Stimulated activated CD4-positive, alpha-beta T cell treated with anti-CD3 and anti-CD28 coated beads, Interleukin-1b, Interleukin-23, amount 100 ng/mL, for 4 hours (primary cell): ENCODE measurements around the gene CASKIN2.

Source experiments
- DNase-seq, 2 donors: peaks; one replicate each; pipeline ENCODE4 v3.0.0-alpha.2; 2020; ENCODE audit warnings: low read depth in 2 of 2

The CASKIN2 gene

DNA sequence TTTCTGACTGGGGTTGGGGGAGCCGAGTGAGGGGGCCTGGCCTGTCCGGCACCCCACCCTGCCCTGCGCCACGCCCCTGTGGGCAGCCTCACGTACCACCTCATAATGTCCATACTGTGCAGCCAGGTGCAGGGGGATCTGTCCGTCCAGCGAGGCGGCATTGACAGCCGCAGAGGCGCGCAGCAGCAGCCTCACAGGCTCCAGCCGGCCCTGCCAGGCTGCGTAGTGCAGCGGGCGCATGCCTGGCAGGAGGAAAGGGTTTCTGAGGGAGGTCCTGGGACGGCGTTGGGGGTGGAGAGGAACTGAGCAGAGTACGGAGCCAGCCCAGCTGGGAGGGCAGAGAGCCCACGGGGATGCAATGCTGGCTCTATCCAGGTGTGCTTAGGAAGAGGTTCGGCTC, 8.4 kb downstream of the CASKIN2 start:
- DNase-seq: no peak

DNA sequence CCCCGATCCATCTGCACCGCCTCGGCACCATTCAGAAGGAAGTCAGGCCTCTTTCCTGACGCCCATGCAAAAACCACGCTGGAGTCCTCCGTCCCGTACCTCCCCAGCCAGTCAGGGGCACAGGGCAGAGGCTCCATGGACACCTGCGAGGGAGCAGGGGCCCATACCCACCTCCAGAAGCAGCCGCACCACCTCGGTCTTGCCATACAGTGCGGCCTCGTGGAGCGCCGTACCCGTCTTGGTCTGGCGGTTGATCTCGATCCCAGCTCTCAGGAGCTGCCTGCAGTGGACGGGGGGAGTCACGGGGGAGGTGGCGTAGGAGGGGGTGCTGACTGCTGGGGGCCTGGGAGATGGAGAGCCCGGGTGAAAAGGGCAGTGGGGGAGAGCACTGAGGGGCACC, 9.2 kb downstream of the CASKIN2 start:
- DNase-seq: no peak

DNA sequence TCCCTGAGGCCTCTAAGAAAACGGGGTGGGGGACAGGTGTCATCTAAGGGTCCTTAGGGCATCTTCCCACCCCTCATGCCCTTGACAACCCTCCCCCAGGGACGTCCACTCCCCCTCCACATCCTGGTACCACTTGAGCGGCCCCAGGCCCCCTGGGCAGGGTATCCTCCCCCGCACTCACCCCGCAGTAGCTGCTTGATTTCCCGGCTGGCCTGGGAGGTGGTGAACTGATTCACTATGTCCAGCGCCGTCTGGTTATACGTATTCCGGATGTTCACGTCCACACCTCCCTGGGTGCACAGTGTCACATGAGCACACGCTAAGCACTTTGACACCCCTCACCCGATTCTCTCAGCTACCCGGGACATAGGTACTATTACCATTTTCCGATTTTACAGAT, 9.7 kb downstream of the CASKIN2 start:
- DNase-seq: no peak

DNA sequence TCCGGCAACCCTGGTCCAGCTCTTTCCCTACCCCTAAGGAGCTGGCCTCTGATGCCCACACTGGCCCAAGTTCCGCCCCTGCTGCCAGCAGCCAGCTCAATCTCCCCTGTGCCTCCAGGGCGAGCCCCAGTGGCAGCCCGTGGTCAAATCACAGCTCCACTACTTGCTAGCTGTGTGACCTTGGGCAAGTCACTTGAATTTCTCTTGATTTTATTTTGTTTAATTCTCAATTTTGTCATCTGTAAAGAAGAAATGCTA, 10.3 kb downstream of the CASKIN2 start:
- DNase-seq: no peak

DNA sequence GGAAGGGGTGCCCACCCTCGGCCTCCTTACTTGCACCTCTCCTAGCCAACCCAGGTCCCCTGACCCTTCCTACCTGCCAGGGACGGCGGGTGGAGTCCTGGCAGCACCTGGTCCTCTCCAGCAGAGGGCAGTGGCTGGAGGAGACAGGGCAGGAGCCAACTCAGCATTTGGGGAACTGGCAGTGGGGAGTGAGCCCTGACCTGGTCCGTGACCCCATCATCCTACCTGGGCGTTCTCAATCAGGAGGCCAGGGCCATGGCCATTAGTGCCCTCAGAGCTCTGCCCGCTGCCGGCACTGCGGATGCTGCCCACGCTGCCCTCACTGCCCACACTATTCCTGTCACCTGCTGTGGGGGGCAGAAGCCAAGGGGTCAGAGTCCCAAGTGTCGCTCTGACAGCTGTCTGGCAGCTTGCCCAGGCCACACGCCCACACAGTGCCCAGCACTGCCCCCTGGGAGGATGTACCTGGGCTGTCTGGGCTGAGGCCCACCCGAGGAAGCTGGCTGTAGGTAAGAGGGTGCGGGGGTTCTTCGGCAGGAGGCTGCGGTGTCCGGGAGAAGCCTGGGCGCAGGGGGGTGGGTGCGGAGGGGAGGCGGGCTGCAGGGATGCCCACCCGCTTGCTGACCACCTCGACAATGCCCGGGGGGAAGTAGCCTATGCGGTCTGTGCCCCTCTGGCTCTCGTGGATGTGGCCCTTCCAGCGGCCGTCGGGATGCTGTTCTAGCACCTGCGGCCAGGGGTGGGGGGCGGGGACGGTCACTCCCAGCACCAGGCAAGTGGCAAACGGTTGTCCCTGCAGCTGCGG, 10.8 kb downstream of the CASKIN2 start:
- DNase-seq: no peak

DNA sequence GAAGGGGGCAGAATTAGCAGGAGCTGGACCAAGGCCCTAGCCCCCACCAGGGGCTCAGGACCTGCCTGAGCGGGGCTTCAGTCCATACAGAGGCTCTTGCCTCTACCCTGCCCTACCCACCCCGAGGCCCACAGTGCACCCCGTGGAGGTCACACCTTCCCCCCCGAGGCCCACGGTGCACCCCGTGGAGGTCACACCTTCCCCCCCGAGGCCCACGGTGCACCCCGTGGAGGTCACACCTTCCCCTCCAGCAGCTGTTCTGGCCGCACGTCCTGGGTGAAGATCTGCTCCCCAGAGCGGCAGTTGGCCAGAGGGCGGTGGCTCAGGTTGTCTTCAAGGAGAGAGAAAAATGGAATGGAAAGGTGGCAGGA, 11.4 kb downstream of the CASKIN2 start:
- no peak for DNase-seq

DNA sequence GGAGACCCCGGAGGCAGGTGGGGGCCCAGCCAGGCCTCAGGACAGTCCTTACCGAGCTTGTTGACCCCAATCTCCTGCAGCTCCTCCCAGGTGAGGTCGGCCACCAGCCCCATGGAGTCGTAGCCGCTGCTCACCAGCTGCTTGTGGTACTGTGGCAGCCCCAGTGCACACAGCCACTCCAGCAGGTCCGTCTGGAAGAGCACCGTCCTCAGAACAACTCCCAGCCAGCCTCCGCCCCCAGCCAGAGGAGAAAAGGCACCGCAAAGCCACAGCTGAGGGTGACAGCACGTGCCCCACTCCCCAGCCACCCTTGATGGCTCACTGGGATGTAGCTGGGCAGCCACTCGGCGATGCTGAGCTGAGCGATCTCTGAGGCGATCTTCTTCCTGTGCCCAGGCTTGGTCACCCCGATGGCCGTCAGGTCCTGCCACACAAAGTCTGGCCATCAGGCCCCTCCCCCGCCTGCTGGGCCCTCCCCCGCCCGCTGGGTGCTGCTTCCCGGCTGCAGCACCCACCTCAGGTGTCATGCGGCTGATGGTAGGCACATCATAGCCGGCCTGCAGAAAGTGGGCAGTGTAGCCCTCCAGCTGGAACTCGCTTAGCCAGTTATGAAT, 11.9 kb downstream of the CASKIN2 start:
- DNase-seq: no peak

DNA sequence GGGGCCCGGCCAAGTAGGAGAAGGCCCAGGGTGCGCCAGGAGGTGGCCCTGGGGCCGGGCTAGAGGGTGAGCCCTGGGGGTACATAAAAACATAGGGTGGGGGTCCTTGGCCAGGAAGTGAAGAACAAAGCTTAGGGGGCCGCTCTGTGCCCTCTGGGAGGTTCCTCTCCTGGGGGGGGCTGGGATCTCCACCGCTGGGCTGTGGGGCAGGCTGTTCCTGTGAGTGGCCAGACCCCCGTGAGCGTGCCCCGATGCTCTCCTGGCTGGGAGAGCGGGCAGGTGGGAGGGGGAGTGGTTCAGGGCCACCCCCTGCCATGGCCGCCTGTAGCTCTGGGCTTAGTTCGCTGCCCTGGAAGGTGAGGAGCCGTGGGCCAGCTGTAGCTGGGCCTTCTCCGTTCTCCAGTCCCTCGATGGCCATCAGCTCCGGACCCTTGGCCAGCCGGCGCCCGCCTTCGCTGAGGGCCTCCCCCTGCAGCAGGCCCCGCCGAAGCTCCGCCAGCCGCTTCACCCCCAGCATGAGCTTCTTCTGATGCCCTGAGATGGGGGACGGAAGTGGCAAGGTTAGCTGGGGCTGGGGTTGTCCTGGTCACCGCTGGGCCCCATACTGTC, 12.5 kb downstream of the CASKIN2 start:
- no peak for DNase-seq

DNA sequence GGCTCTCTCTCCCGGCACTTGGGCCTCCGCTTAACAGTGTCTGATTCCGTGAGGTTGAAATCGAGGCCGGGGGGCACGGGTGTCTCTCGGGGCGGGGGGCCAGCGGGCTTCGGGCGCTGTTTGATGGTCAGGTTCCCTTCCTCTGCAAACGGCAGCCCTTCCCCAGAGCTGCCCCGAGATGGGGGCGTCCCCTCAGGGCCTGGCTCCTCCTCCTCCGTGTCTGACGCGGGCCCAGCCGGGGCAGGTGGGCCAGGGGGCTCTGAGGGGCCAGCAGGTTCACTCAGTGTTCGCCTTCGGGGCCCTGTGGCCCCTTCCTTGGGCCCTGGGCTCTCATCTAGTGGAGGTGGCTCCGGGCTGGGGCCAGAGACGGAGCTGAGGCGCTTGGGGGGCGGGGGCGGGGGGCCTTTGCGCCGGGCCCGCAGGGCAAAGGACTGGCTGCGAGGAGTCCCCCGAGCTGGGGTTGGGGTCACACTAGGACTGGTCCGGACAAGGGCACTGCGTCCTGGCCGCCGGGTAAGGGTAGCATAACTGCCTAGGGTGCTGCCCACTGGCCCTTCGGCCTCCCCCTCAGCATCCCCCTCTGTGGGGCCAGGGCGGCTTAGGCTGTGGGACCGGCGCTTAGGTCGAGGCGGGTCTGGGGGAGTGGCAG, 13.1 kb downstream of the CASKIN2 start:
- DNase-seq: no peak

DNA sequence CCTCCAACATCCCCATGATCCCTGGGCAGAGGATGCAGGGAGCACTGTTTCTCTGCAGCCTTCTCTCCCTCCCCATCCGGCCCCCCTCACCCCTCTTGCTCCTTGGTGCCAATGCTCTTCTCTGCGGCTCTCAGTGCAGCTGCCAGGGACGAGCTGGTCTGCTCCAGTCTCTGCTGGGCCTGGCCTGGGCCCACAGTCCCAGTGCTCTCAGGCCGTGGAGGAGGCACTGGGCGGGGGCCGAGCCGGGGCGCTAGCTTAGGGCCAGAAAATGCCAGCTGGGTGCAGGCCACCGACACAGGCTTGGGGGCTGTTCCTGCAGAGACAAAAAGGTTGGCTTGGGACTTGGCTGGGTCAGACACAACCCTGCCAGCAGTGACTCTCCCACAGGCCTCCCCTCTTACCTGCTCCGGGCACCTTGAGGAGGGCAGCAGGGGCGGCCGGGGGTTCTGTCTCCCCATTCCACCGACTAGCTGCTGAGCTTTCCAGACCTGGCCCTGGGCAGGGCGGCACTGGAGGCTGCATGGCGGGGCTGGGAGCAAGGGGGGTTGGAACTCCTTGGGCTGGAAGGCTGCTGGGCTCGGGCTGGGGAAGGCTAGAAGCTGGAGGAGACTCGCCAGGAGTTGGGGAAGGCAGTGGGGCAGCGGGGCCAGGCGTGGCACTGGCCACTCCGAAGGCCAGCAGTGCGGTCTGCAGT, 13.8 kb downstream of the CASKIN2 start:
- no peak for DNase-seq

DNA sequence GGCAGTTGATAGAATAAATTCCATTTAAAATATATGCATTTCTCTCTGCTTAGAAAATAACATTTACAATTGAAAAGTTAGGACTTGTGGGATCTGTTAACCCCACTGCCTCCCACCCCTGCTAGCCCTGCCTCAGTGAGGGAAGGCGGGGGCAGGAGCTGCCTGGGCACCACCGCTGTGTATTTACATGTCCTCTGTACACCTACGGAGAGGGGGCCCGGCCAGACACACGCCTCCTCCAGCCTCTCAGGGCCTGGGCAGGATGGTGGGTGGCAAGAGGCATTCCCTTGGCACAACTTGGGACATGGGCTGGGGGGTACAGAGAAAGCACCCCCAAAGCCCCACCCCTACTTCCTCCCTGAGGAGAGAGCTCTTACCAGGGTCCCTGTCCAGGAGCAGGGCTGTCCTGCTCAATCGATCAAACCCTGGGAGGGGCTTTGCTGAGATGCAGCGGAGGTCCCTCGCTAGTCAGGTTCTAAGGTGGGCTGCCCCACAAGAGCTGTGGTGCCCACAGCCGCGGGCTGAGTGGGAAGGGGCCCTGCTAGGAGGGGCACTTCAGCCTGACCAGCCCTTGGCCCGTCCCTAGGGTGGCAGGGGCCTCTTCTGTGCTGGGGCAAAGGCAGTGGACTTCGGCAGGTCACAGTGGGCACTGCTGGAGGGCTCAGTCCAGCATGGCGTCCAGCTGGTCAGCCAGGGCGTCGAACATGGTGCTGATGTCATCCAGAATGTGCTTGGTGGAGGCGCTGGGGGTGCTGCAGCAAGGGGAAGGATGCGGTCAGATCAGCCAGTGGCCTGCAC, 14.7 kb downstream of the CASKIN2 start:
- no peak for DNase-seq

DNA sequence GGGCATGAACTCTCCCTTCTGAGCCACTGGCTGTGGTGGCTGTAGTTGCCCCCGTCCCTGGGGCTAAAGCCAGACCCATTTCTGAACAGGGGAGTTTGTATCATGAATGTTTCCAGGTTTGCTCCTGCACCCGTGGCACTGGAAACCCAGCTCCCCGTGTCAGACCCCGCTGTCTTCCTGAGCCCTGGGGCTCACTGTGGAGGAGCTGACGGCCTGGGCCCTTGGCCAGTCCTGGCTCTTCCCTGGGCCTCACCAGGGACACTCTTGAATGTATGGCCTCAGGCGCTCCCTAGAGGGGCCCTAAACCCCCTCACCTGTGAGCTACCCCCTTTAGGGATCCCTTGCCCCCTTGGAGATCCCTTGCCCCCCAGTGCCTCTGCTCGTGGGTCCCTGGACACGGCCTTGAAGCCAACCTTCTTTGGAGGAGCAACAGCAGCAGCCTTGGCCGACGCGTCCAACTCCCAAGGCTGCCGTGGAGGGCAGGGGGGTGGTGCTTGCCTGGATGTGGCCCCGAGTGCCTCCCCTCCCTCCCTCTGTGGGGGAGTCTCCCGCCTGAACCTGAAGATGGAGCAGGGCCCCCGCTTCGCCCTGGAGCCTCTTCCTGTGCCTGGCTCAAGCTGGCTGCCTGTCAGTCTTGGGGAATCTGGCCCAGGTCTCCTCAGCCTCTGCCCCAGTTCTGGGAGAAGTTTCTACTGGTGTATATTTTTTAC, 15.9 kb downstream of the CASKIN2 start:
- DNase-seq: no peak

DNA sequence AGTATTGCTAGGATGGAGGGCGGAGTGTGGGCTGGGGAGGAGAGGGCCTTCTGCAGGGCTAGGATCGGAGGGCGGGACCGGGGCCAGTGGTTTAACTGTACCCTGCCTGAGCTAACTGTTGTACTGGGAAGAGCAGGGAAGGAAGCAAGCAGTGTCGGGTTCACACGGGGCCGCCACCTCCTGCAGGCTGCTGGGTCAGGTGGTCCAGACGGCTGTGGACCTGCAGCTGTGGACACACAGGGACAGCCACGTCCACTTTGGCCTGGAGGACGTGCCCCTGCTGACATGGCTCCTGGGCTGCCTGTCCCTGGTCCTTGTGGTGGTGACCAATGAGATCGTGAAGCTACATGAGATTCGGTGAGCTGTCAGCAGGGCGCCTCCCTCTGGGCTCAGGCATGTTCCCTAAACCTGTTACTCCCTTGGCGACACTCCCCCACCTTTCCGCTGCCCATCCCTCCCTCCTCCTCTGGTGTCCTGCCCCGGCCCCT, 16.6 kb downstream of the CASKIN2 start:
- no peak for DNase-seq

DNA sequence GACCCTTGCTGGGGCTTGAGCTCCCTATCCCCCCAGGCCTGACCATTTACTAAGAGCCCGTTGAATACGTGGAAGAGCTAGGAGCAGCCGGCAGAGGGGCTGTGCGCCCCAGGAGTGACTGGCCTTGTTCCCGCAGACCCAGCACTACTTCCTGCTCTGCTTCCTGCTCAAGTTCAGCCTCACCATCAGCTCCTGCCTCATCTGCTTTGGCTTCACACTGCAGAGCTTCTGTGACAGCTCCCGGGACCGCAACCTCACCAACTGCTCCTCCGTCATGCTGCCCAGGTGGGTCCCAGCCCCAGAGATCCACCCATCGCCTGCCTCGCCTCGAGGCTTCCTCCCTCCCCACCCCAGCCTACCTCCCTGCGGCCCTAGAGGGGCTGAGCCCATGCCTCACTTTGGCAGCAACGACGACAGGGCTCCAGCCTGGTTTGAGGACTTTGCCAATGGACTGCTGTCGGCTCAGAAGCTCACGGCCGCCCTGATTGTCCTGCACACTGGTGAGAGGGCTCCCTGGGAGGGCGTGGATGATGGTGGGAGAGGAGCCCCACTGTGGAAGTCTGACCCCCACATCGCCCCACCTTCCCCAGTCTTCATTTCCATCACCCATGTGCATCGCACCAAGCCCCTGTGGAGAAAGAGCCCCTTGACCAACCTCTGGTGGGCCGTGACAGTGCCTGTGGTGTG, 17.2 kb downstream of the CASKIN2 start:
- no peak for DNase-seq

DNA sequence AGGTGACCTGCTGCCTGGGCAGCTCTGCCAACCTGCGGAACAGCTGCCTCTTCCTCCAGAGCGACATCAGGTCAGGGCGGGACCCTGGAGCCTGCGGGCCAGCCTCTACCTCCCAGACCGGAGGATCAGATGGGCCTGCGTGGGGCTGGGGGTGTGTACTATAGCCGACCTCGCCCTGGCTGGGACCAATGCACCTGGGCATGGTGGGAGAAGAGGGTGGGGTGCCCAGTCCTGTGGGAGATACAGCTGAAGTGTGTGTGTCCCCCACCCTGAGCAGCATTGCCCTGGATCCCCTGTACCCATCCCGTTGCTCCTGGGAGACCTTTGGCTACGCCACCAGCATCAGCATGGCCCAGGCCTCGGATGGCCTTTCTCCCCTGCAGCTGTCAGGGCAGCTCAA, 19.3 kb downstream of the CASKIN2 start:
- DNase-seq: no peak

DNA sequence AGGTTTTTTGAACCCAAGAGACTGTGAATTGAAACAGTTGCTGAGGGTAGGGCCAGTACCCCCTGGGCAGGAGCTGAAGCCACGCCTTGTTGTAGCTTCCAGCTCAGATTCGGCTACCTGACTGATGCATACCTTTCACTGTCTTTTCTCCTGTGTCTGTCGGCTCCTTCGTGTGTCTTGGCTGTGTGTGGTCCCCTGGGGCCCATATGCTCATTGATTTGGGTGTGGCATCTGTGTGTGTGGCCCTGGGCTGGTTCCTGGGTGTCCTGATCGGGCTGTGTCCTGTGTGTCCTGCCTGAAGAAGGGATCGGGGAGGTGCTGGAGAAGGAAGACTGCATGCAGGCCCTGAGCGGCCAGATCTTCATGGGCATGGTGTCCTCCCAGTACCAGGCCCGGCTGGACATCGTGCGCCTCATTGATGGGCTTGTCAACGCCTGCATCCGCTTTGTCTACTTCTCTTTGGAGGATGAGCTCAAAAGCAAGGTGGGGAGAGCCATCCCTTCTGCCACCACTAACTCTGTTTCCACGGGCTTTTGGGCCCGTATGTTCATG, 20.9 kb downstream of the CASKIN2 start:
- DNase-seq: no peak

DNA sequence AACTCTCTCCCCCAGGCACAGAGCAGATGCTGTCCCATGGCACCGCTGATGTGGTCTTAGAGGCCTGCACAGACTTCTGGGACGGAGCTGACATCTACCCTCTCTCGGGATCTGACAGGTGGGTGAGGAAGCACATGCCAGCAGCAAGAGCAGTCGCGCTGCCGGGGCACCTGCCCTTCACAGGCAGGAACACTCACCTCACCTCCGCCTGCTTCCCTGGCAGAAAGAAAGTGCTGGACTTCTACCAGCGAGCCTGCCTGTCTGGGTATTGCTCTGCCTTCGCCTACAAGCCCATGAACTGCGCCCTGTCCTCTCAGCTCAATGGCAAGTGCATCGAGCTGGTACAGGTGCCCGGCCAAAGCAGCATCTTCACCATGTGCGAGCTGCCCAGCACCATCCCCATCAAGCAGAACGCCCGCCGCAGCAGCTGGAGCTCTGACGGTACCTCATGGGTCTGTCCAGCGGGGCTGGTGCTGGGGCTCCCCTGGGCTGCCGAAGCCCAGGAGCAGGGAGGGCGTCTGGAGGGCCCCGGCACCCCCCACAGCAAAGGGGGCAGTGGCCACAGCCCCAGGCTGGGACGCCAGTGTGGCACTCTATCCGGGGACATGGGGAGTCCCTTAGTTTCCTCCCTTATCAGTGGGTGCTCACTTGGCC, 21.7 kb downstream of the CASKIN2 start:
- DNase-seq: no peak

DNA sequence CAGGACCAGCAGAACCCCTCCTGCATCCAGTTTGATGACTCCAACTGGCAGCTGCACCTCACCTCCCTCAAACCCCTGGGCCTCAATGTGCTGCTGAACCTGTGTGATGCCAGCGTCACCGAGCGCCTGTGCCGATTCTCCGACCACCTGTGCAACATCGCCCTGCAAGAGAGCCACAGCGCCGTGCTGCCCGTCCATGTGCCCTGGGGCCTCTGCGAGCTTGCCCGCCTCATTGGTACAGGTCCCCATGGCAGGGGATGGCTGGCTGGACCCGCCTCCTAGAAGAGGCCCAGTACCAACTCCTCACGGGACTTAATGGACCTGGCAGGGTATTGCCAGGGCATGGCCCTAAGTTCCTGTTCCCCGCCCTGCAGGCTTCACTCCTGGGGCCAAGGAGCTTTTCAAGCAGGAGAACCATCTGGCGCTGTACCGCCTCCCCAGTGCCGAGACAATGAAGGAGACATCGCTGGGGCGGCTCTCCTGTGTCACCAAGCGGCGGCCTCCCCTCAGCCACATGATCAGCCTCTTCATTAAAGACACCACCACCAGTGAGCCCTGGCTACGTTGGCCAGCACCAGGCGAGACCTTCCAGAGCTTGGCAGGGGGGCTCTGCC, 22.7 kb downstream of the CASKIN2 start:
- no peak for DNase-seq

DNA sequence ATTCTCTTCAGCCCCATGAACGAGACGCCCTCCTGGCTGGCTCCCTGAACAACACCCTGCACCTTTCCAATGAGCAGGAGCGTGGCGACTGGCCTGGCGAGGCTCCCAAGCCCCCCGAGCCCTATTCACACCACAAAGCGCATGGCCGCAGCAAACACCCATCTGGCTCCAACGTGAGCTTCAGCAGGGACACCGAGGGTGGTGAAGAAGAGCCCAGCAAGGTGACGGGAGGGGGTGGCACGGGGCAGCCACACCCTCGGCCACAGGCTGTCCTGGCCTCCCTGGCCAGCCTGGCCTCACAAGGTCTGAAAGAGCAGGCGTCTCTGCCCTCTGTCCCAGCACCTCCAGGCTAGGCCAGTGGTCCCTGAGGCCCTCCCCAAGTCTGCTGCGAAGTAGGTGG, 23.7 kb downstream of the CASKIN2 start:
- no peak for DNase-seq
